NK-92 (cell line): ENCODE measurements around the gene ADCY1.
"Not testable (repeated sequence)": the region's sequence is repeated elsewhere in the genome, so short reads cannot be mapped to it uniquely, and the experiment has no call there.

Experiments
- DNase-seq: peaks from one replicate; lab custom pipeline; 2025; ENCODE audit not compliant: unreplicated experiment; lab: John Stamatoyannopoulos, UW

ADCY1 gene

DNA sequence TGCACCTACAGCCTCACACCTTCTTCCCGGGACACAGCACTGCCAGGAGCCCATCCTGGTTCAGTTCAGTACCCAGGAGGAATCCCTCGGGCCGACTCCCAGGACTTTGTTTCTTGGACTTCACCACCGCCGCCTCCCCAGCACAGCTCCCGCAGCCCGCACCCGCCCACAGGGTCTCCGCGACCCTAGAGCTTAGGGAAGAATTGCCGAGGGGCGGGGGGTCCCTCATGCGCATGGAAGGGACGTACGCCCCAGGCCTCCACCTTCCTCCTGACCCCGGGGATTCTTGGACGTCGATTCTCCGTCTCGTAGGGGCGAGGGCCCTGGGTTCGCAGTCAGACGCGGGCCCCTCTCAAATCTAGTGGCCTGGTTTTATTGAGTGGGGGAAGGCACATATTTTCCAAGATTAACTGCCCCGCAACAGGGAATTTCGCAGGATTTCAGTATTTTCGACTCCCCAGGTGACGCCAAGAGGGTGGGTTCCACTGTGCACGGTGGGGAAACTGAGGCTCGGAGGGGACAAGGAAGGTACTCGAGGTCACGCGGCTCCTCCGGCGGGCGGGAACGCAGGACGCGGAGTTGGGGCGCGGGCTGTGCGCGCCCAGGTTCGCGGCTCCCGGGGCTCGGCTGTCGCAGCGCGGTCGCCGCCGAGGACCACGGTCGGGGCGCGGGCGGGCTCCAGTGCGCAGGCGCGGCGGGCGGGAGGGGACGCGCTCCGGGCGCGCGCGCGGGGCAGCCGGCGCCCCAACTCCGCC is at the start of gene ADCY1:
ADCY1 (plus strand) TSS at position 708 of the 755 bp plus-strand sequence. CDS start 176 bp downstream, outside the sequence.
- no peak for DNase-seq

DNA sequence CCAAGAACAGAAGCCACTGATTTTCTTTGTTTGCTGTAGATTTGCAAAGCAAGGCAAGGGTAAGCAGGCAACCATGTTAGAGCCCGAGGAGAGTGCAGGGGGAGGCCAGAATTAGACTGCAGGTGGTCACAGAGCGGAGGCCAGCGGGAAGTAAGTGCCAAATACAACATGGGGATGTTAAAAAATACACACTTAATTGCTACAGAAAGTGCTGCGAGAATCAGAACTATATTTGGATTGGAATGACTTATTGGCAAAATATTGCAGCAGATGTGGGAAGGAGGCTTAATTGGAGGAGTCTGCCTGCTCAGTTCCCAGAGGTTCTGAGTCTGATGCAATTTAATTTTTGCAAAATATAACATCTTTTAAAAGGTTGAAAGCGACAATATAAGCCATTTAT is 49.7 kb upstream of the ADCY1 start:
- DNase-seq: no peak

DNA sequence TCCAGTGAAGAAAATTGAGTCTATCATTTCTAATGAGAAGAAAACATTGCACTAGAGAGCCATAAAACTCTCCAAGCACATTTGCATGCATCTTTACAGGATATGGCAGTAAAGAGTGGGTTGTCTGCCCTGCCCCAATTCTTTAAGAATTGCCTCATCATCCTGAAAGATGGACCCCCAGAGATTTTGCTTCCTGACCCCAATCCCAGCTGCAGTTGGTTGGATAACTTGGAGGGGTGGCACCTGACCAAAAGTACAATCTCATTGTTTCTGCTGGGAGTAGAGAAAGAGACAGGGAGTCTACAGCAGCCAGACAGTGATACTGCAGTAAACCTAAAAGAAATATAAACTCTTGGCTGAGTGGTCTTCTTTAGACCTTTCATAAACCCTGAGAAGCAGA is 49.1 kb upstream of the ADCY1 start:
- DNase-seq: no peak

DNA sequence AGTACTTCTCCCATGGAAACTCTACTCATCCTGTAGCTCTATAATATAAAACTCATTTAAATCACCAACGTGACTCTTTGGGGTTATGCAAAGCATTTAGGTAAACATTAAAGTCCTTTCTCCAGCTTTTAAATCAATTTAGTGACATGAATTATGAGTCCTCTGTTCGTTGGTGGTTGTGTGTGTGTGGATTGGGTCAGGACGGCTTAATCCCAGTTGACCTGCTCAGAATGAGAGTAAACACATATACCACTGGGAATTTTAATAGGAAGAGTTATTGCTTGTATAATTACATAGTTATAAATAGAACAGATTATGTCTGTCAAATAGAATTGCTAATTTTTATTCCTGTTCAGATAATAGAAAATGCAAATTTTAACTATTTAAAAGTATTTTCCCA is 30.7 kb upstream of the ADCY1 start:
- DNase-seq: no peak

DNA sequence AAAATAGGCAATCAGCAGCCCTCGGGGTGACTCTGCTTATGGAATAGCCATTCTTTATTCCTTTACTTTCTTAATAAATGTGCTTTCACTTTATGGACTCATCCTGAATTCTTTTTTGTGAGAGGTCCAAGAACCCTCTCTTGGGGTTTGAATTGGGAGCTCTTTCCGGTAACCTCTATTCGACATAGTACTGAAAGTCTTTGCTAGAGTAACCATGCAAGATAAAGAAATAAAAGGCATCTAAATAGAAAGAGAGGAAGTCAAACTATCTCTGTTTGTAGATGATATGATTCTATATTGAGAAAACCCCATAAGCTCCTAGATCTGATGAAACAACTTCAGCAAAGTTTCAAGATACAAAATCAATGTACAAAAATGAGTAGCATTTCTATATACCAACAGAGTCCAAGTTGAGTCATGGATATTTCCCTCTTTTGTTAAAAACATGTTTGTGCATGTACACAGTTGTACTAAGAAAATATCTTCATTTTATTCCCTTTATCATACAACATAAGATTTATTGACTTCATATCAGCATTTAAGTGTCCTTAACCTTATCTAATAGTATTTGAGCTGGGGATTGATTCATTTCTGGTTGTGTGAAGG is 29.0 kb upstream of the ADCY1 start:
- not testable (repeated sequence) for DNase-seq

DNA sequence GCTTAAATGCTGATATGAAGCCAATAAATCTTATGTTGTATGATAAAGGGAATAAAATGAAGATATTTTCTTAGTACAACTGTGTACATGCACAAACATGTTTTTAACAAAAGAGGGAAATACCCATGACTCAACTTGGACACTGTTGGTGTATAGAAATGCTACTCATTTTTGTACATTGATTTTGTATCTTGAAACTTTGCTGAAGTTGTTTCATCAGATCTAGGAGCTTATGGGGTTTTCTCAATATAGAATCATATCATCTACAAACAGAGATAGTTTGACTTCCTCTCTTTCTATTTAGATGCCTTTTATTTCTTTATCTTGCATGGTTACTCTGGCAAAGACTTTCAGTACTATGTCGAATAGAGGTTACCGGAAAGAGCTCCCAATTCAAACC is 25.3 kb upstream of the ADCY1 start:
- DNase-seq: not testable (repeated sequence)

DNA sequence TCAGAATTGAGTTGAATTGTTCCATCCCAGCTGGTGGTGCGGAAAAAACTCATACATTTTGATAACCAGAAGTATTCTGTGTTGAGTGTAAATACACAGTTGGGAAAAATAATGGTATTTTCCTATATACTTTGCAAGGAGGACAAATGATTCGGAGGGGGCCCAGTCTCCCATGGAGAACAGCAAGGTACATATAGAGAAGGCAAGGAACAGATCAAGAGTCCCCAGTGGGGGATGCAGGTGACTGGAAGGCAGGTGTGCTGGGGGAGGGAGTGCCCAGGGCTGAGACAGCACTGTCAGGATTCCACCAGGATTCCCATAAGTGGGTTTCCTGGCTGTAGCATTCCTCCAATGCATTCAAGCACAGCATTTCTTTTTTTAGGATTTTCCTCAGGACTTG is 10.8 kb upstream of the ADCY1 start:
- DNase-seq: no peak

DNA sequence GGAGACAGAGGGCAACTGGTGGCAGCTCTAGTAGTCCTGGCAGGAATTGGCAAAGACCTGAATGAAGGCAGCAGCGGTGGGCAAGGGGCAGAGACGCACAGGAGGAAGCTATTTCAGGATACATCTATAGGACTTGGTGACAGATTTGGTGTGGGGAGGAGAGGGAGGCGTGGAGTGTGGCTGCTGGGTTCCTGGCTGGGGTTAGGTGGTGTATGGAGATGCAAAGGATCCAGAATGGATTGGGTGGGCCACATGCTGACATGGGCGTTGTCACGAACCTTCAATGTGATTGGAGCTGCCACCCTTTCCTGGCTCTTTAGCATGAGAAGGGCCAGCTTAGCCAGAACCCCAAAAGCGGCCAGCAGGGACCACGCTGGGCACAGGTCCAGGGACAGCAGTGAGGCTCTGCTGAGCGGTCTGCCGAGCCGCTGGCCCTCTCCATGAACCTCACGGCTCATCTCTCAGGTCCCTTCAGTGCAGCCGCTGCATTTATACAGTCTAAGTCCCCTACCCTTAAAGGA is 10.2 kb upstream of the ADCY1 start:
- no peak for DNase-seq

DNA sequence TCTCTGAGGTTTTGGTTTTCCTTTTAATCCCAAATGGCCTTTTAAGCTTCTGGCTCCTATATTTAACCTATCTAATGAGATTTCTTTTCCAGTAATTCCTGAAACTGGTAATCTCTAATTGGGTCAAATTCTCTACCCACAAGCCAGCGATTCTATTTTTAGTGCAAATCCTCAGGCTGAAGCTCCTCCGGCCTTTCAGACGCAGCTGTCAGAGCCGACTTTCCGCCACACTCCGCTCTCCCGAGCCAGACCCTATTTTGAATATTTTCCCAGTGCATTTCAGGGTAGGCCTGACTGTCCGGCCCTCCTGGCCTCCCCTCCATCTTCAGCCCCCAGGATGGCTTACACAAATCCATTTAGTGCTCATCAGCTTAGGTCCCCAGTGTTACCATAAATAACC is 9.7 kb upstream of the ADCY1 start:
- DNase-seq: no peak

DNA sequence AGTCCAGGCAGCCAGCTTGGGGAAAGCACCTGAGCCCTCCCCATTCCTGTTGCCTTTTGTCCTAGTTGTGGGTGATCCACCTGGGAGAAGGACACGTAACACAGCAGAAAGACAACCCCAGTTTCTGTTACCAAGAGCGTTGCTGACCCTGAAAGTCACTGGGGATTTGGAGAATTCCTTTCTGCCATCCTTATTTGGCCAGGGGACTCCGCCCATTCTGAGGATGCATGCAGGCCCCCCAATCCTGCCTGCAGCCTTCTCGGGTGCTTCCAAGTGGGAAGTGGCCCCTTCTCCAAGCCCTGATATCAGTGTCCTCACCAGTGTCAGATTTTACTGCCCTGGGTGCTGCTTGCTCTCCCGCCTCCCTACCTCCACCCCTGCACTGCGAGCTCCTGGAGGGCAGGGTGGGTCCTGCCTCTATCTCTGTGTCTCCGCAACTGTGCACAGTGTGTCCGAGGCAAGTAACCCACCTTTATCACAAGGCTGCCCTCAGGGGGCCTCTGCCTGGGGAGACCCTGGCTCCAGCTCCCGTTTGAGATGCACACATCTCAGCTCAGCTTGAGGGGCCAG is 9.2 kb upstream of the ADCY1 start:
- DNase-seq: no peak

DNA sequence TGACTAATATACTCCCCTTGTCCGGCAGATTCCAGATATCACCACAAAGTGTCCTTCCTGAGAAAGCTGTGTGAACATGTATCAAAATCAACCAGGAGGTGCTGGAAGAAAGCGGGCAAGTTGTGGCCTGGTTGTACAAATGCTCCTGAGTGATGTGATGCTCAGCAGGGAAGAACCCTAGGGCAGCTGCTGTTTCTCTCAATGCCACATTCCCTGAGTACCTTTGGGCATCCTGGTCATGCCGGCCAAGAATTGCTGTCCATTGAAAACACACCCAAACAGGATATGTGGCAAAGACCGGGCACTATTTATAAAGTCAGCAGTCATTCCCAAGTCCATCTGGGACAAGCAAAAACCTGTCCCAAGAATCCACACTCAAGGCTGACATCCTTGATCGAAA is 7.8 kb upstream of the ADCY1 start:
- DNase-seq: no peak

DNA sequence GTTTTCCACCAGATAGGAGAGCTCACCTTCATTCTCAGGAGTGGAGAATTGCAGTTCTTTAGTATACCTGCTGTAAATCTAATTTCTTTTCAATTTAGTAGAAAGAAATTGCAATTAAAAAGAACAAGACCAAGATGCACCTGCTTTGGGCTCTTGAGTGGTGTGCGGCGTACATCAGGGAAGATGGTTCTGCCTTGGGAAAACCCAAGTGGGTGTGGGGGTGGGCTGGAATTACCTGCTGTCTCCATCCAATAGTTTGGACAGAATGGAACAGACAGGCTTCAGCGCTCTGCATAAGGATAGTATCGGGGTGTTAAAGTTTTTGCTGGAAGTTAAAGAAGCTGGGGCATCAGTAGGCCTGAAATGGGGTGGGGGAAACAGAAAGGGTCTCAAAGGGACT is 7.2 kb upstream of the ADCY1 start:
- DNase-seq: no peak

DNA sequence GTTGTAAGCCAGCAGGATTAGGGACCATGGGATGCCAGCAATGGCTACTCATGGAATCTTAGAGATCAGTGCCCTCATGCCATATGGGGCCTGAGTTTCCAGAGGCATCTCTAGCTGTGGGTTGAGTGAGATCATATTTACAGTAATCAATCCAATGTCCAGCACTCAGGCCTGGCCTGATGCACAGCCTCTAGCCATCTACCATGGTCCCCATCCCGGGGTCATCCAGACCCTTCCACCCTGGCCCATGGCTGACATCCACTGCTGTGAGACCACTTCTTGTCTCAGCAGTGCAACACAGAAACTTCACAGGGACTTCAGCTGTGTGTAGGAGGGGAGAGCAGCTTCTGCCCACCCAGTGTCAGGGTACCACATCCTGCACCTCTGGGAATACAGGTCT is 6.5 kb upstream of the ADCY1 start:
- DNase-seq: no peak

DNA sequence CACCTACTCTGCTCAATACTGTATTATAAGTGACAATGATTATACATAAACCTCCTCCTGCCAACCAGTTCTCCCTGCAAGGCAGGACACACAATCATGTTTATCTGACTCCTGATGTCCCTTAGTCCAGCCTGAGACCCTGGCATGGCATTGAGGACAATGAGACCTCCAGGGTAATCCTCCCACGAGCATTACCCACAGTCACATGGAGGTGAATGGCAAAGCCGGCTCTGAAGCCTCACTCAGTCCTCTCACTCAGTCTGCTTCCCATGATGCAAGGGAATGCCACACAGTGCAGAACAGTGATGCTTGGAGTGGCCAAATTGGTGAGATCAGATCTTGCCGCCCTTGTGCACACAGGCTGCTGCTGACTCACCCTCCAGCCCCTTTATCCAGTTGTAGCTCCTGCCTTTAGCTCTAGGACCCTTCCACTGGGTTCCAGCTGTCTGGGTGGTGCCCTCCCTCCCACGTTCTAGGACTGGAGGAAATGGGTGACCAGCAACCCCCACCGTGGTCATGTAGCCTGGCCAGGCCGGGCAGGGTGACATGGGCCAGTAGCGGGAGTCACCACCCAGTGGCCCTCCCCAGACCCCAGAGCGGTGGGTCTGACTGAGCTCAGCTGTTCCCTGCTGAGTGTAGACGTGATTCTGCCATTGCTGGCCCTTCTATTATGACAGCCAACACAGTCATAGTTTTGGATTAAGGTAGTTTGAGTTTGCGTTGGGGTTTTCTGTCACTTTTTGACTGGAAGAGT is 5.5 kb upstream of the ADCY1 start:
- no peak for DNase-seq

DNA sequence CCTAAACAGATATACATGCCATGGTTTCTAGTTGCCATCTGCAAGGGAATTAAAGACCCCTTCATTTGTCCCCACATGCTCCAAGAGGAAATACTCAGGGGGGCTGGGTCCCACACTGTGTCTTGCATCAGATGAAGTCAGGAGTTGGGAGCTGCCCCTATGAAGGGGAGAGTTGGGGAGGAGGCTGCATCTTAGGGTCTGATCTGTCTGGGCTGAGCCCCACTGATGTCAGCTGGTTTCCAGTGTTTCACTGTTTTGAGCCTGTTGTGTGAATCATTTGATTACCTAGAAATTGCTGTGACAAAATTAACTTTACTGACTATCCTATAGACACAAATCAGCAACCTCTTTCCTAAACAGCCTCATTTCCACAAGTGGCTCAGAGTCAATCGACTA is 4.9 kb upstream of the ADCY1 start:
- DNase-seq: no peak

DNA sequence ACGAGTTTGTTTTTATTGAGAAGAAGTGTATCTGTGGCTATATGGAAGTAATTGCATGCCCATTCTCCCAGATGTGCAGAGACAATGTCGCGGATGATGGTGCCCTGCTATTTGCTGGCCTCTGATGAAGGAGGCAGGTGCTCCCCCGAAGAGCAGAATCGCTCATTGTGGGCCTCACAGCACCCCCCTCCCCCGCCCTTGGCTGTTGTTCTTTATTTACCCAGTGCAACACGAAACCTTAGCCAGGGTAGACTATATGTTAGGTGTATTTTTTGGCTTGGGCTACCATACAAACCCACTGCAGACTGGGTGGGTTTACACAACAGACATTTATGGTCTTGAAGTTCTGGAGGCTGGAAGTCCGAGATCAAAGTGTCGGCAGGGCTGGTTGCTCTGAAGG is 3.4 kb upstream of the ADCY1 start:
- no peak for DNase-seq

DNA sequence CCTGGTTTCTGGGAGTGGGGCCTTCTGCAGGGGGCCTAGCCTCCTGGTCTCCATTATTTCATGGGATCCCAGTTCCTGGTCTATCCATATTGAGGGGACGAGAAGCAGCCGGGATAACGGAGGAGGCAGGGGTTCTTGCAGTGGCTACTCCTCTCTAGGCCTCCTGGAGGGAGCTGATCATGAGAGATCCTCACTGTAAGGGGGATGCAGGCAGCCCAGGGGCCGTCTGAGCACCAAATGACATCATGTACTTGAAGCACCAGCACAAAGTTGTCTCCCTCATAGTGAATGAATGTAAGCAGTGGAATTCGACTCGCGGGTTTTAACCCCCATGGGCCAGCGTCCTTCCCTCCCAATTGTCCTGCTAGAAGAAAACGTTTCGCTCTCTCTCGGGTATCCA is 964 bp upstream of the ADCY1 start:
- no peak for DNase-seq

DNA sequence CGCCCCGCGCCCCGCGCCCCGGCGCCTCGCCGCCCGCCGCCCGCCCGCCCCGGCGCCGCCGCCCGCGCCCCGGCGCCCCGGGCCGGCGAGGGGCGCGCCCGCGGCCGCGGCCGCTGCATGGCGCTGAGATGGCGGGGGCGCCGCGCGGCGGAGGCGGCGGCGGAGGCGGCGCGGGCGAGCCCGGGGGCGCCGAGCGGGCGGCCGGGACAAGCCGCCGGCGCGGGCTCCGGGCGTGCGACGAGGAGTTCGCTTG is 174 bp downstream of the ADCY1 start:
- no peak for DNase-seq

DNA sequence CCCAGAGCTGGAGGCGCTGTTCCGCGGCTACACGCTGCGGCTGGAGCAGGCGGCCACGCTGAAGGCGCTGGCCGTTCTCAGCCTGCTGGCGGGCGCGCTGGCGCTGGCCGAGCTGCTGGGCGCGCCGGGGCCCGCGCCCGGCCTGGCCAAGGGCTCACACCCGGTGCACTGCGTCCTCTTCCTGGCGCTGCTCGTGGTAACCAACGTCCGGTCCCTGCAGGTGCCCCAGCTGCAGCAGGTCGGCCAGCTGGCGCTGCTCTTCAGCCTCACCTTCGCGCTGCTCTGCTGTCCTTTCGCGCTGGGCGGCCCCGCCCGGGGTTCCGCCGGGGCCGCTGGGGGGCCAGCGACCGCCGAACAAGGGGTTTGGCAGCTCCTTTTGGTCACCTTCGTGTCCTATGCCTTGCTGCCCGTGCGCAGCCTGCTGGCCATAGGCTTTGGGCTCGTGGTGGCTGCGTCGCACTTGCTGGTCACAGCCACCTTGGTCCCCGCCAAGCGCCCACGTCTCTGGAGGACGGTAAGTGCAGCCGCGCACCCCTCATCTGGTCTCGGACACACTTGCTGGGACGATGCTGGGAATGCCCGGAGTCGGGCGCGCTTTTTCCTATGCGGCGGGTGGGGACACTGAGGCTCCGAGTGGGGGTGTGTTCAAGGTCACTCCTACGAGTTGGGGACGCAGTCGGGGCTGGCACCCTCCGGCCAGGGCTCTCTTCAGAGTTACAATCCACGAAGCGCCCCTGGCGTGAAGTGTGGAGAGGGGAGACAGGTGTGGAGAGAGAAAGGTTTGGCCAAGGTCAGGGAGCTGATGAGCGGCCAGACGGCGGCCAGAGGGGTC is 717 bp downstream of the ADCY1 start:
- no peak for DNase-seq

DNA sequence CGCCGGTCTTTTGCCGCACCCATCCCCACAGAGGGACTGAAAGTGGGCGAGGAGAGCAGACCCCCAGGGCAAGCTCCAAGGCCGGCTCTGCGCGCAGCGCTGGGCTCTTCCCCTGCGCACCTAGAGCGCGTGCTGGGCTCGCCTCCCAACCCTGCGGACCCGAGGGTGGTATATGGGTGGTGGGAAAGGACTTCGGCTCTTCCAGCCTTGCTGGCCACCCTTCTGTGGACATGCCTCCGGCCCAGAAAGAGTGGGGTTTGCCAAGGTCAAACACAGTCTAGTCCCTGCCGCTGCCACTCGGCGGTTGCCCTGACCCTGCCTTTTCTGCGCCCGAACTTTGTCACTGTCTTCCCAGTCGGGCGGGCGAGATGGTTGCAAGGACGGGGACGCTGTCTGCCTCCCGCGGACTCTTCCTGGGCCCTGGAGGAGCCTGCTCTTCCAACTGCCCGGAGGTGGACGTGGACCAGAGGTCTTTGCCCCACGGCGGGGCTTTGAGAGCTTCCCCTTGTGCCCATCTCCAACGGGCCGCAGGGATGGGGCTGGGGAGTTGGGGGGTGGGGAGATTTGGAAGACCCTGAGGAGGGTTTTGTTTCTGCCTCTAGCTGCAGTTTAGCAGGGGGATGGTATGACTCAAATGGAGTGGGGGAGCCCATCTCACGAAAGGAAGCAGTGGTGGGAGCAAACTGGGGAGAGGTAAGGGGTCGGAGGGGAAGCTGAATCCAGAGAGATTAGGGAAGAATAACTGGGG is 1.5 kb downstream of the ADCY1 start:
- no peak for DNase-seq
